DND-41 (cell line): ENCODE results near the gene CKLF.

Source experiments
- EZH2 ChIP-seq: IDR thresholded peaks from 3 replicates; pipeline ENCODE4 v1.6.1; 2012; ENCODE audit warnings: borderline replicate concordance, low read depth, mild to moderate bottlenecking, moderate library complexity, low read length, inconsistent platforms; ENCODE audit not compliant: severe bottlenecking
- TF ChIP-seq, protein P1 (sequence below): IDR thresholded peaks from 2 replicates; pipeline ENCODE4 v1.5.1; 2012; ENCODE audit warnings: borderline replicate concordance, low read length, moderate library complexity, mild to moderate bottlenecking; ENCODE audit not compliant: poor library complexity, severe bottlenecking; ENCODE audit errors: extremely low read depth

DNA sequence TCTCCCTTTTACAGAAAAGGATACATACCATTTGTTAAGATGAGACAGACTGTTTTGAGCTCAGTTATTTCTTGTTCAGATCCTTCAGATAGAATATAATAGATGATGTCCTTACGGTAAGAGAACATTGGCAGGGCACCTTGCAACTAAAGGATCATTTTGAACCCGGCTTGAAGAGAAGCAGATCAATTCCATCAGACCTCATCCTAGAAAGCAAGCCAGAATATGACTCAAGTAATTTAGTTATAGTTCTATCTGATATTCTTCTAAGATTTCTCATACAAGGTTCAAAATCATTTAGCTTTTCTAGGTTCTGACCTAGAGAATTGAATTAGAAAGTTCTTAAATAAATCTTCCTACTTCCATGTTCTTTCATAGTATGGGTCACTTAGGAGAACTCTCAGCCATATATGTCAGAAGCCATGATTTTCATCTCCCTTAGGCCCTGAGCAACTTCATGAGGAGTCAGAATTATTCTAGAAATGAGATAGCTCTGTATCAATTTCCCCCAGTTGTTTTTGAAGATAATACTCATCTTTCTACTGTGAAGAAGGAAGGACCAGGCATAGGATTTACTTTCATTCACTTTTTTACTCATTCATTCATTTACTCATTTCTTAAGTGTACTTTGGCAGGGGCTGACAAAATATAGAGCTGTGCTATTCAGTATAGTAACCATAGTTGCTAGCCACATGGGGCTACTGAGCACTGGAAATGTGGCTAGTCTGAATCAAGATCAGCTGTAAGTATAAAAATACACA lies 11.4 kb downstream of the CKLF start:
- TF ChIP-seq, protein P1, sequence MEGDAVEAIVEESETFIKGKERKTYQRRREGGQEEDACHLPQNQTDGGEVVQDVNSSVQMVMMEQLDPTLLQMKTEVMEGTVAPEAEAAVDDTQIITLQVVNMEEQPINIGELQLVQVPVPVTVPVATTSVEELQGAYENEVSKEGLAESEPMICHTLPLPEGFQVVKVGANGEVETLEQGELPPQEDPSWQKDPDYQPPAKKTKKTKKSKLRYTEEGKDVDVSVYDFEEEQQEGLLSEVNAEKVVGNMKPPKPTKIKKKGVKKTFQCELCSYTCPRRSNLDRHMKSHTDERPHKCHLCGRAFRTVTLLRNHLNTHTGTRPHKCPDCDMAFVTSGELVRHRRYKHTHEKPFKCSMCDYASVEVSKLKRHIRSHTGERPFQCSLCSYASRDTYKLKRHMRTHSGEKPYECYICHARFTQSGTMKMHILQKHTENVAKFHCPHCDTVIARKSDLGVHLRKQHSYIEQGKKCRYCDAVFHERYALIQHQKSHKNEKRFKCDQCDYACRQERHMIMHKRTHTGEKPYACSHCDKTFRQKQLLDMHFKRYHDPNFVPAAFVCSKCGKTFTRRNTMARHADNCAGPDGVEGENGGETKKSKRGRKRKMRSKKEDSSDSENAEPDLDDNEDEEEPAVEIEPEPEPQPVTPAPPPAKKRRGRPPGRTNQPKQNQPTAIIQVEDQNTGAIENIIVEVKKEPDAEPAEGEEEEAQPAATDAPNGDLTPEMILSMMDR = no peak
- no peak for TF ChIP-seq EZH2
